Liver (tissue), 9 donors: ENCODE results near the gene TBC1D26. TPM values are rescaled to one million over a fixed set of nuclear protein-coding genes. Genes with fewer than 3 reads are reported as not detected.
"Not testable (repeated sequence)": the region's sequence is repeated elsewhere in the genome, so short reads cannot be mapped to it uniquely, and the experiment has no call there.

Experiments used
- DNase-seq: peaks from one replicate; pipeline ENCODE4 v3.0.0-alpha.2; 2017; ENCODE audit warnings: low spot score
- H3K27ac ChIP-seq, 2 donors: one replicate each; pipeline ENCODE4 v1.7.0; 2013; ENCODE audit warnings: inconsistent platforms in 2 of 2, low read length in 2 of 2, control low read depth in 1 of 2, low read depth in 1 of 2, mild to moderate bottlenecking in 1 of 2
- H3K27me3 ChIP-seq, 4 donors: one replicate each; pipeline versions ENCODE4 v1.6.1 to v1.7.0; 2013; ENCODE audit warnings: low read length in 3 of 4, inconsistent platforms in 1 of 4, mild to moderate bottlenecking in 1 of 4, moderate library complexity in 1 of 4; ENCODE audit not compliant: control insufficient read depth in 4 of 4, insufficient read depth in 4 of 4
- H3K36me3 ChIP-seq, 4 donors: one replicate each; pipeline versions ENCODE4 v1.6.1 to v1.7.0; 2013; ENCODE audit warnings: low read length in 3 of 4, mild to moderate bottlenecking in 3 of 4, low read depth in 1 of 4, moderate library complexity in 1 of 4; ENCODE audit not compliant: control insufficient read depth in 4 of 4, insufficient read depth in 3 of 4
- H3K4me1 ChIP-seq, 4 donors: one replicate each; pipeline versions ENCODE4 v1.6.1 to v1.7.0; 2013; ENCODE audit warnings: low read length in 3 of 4, mild to moderate bottlenecking in 3 of 4, moderate library complexity in 1 of 4; ENCODE audit not compliant: control insufficient read depth in 4 of 4, insufficient read depth in 4 of 4
- H3K4me3 ChIP-seq, 3 donors: one replicate each; pipeline versions ENCODE4 v1.6.1 to v1.7.0; 2013; ENCODE audit warnings: low read length in 3 of 3, control low read depth in 1 of 3, low read depth in 1 of 3, mild to moderate bottlenecking in 1 of 3
- H3K9ac ChIP-seq, 2 donors: one replicate each; pipeline ENCODE4 v1.7.0; 2013; ENCODE audit warnings: low read length in 2 of 2, mild to moderate bottlenecking in 2 of 2, moderate library complexity in 2 of 2, control low read depth in 1 of 2, low read depth in 1 of 2
- H3K9me3 ChIP-seq, 4 donors: one replicate each; pipeline versions ENCODE4 v1.6.1 to v1.7.0; 2013; ENCODE audit warnings: low read length in 3 of 4; ENCODE audit not compliant: control insufficient read depth in 4 of 4
- ATF3 ChIP-seq: IDR thresholded peaks from 2 replicates; pipeline ENCODE4 v1.6.1; 2016; ENCODE audit warnings: antibody characterized with exemption
- EGR1 ChIP-seq, 2 donors: IDR thresholded peaks; 2 replicates each; pipeline ENCODE4 v1.6.1; 2016 to 2018; ENCODE audit warnings: antibody characterized with exemption in 2 of 2, low read depth in 2 of 2
- FOXA1 ChIP-seq: IDR thresholded peaks from 2 replicates; pipeline ENCODE4 v1.6.1; 2016; ENCODE audit warnings: antibody characterized with exemption
- FOXA2 ChIP-seq: IDR thresholded peaks from 2 replicates; pipeline ENCODE4 v1.6.1; 2016; ENCODE audit warnings: antibody characterized with exemption
- GABPA ChIP-seq, 2 donors: IDR thresholded peaks in 1 of 2; conservative IDR thresholded peaks in 1 of 2; 2 replicates each; pipeline ENCODE4 v1.6.1; 2016; ENCODE audit warnings: antibody characterized with exemption in 2 of 2, mild to moderate bottlenecking in 1 of 2, moderate library complexity in 1 of 2
- HNF4A ChIP-seq, 2 donors: conservative IDR thresholded peaks; 2 replicates each; pipeline ENCODE4 v1.6.1; 2016; ENCODE audit warnings: antibody characterized with exemption in 2 of 2, mild to moderate bottlenecking in 2 of 2
- HNF4G ChIP-seq: IDR thresholded peaks from 2 replicates; pipeline ENCODE4 v1.6.1; 2016; ENCODE audit warnings: antibody characterized with exemption
- JUND ChIP-seq, 2 donors: IDR thresholded peaks; 2 replicates each; pipeline ENCODE4 v1.6.1; 2016; ENCODE audit warnings: antibody characterized with exemption in 2 of 2
- MAX ChIP-seq: IDR thresholded peaks from 2 replicates; pipeline ENCODE4 v1.6.1; 2016; ENCODE audit warnings: antibody characterized with exemption
- NR2F2 ChIP-seq: IDR thresholded peaks from 2 replicates; pipeline ENCODE4 v1.6.1; 2016; ENCODE audit warnings: antibody characterized with exemption
- RAD21 ChIP-seq, 2 donors: IDR thresholded peaks; 2 replicates each; pipeline ENCODE4 v1.6.1; 2016; ENCODE audit warnings: antibody characterized with exemption in 2 of 2, mild to moderate bottlenecking in 2 of 2
- RXRA ChIP-seq, 2 donors: IDR thresholded peaks; 2 replicates each; pipeline ENCODE4 v1.6.1; 2017 to 2018; ENCODE audit warnings: antibody characterized with exemption in 2 of 2, mild to moderate bottlenecking in 1 of 2
- SP1 ChIP-seq: IDR thresholded peaks from 2 replicates; pipeline ENCODE4 v1.6.1; 2018; ENCODE audit warnings: antibody characterized with exemption, mild to moderate bottlenecking
- YY1 ChIP-seq: IDR thresholded peaks from 2 replicates; pipeline ENCODE4 v1.6.1; 2016; ENCODE audit warnings: antibody characterized with exemption, mild to moderate bottlenecking
- WGBS: extraction: QIAGEN DNeasy Blood & Tissue Kit; methylation state at CpG from one replicate; pipeline ENCODE4 v1.1.7; 2013; 5-methylcytosine and 5-hydroxymethylcytosine counted together
- polyA plus RNA-seq, 2 donors: library from polyadenylated mRNA; stranded (reverse) in 1 of 2; unstranded in 1 of 2; fragments of 200-250 nt in 1 of 2; fragments of >200 nt in 1 of 2; fragmentation: Nextera tagmentation in 1 of 2; extraction: Ambion mirVana in 1 of 2; gene quantifications; one replicate each; pipeline versions ENCODE4 v1.2.1 to v1.2.3, GENCODE V29; 2013 to 2015
- total RNA-seq, 2 donors: library from RNA; depleted of rRNA; stranded (reverse); fragments of >200 nt; gene quantifications; one replicate each; pipeline ENCODE4 v1.2.3, GENCODE V29; 2014
- TF ChIP-seq, protein P1 (sequence below): IDR thresholded peaks from 2 replicates; pipeline ENCODE4 v1.6.1; 2016; ENCODE audit warnings: antibody characterized with exemption, mild to moderate bottlenecking
- TF ChIP-seq, protein P2 (sequence below): IDR thresholded peaks from 2 replicates; pipeline ENCODE4 v1.6.1; 2016; ENCODE audit warnings: antibody characterized with exemption
- TF ChIP-seq, protein P3 (sequence below): fragments of 150-350 bp; IDR thresholded peaks from 2 replicates; pipeline ENCODE4 v1.5.1; 2017; ENCODE audit warnings: improper control_type of control experiment, low read depth, low read length; ENCODE audit not compliant: missing input control
- donor health status: healthy.
- donor health status: healthy.
- donor health status: healthy.
- donor health status: healthy.
- donor health status: healthy.

TBC1D26 gene
- total and polyA plus RNA-seq, 4 donors = not detected

GRCh38 chr17:15783461-15783860, 51.4 kb downstream of the TBC1D26 start:
- TF ChIP-seq MAX = no peak
- TF ChIP-seq FOXA2 = no peak
- TF ChIP-seq RXRA (IDR thresholded peaks at IDR 0.05) = no peak
- TF ChIP-seq, protein P1, sequence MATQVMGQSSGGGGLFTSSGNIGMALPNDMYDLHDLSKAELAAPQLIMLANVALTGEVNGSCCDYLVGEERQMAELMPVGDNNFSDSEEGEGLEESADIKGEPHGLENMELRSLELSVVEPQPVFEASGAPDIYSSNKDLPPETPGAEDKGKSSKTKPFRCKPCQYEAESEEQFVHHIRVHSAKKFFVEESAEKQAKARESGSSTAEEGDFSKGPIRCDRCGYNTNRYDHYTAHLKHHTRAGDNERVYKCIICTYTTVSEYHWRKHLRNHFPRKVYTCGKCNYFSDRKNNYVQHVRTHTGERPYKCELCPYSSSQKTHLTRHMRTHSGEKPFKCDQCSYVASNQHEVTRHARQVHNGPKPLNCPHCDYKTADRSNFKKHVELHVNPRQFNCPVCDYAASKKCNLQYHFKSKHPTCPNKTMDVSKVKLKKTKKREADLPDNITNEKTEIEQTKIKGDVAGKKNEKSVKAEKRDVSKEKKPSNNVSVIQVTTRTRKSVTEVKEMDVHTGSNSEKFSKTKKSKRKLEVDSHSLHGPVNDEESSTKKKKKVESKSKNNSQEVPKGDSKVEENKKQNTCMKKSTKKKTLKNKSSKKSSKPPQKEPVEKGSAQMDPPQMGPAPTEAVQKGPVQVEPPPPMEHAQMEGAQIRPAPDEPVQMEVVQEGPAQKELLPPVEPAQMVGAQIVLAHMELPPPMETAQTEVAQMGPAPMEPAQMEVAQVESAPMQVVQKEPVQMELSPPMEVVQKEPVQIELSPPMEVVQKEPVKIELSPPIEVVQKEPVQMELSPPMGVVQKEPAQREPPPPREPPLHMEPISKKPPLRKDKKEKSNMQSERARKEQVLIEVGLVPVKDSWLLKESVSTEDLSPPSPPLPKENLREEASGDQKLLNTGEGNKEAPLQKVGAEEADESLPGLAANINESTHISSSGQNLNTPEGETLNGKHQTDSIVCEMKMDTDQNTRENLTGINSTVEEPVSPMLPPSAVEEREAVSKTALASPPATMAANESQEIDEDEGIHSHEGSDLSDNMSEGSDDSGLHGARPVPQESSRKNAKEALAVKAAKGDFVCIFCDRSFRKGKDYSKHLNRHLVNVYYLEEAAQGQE = no peak
- TF ChIP-seq HNF4A (conservative IDR thresholded peaks at IDR 0.05) = no peak
- TF ChIP-seq JUND (IDR thresholded peaks at IDR 0.05) = no peak
- no peak for TF ChIP-seq FOXA1
- no peak for TF ChIP-seq EGR1 (IDR thresholded peaks at IDR 0.05; ENCODE audit: low read depth in 2 of 2)
- TF ChIP-seq ATF3 = no peak
- no peak for TF ChIP-seq GABPA (IDR thresholded peaks at IDR 0.05 in 1 of 2, conservative IDR thresholded peaks at IDR 0.05 in 1 of 2)
- TF ChIP-seq, protein P2, sequence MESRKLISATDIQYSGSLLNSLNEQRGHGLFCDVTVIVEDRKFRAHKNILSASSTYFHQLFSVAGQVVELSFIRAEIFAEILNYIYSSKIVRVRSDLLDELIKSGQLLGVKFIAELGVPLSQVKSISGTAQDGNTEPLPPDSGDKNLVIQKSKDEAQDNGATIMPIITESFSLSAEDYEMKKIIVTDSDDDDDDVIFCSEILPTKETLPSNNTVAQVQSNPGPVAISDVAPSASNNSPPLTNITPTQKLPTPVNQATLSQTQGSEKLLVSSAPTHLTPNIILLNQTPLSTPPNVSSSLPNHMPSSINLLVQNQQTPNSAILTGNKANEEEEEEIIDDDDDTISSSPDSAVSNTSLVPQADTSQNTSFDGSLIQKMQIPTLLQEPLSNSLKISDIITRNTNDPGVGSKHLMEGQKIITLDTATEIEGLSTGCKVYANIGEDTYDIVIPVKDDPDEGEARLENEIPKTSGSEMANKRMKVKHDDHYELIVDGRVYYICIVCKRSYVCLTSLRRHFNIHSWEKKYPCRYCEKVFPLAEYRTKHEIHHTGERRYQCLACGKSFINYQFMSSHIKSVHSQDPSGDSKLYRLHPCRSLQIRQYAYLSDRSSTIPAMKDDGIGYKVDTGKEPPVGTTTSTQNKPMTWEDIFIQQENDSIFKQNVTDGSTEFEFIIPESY = no peak
- TF ChIP-seq YY1 = no peak
- TF ChIP-seq RAD21 (IDR thresholded peaks at IDR 0.05) = no peak
- no peak for TF ChIP-seq HNF4G
- TF ChIP-seq, protein P3, sequence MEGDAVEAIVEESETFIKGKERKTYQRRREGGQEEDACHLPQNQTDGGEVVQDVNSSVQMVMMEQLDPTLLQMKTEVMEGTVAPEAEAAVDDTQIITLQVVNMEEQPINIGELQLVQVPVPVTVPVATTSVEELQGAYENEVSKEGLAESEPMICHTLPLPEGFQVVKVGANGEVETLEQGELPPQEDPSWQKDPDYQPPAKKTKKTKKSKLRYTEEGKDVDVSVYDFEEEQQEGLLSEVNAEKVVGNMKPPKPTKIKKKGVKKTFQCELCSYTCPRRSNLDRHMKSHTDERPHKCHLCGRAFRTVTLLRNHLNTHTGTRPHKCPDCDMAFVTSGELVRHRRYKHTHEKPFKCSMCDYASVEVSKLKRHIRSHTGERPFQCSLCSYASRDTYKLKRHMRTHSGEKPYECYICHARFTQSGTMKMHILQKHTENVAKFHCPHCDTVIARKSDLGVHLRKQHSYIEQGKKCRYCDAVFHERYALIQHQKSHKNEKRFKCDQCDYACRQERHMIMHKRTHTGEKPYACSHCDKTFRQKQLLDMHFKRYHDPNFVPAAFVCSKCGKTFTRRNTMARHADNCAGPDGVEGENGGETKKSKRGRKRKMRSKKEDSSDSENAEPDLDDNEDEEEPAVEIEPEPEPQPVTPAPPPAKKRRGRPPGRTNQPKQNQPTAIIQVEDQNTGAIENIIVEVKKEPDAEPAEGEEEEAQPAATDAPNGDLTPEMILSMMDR = no peak
- TF ChIP-seq NR2F2 = no peak
- no peak for TF ChIP-seq SP1

GRCh38 chr17:15784351-15784750, 52.3 kb downstream of the TBC1D26 start:
- DNase-seq, H3K9me3 ChIP-seq, H3K4me1 ChIP-seq, H3K27ac ChIP-seq, H3K27me3 ChIP-seq, H3K4me3 ChIP-seq, H3K36me3 ChIP-seq, H3K9ac ChIP-seq: not testable (repeated sequence)
- TF ChIP-seq RXRA (IDR thresholded peaks at IDR 0.05) = peak in 1 of 2 donors; percentile 21
- 66% methylated on average over 2 of the region's 2 CpGs for WGBS

More at GRCh38 chr17:15783461-15783860, 51.4 kb downstream of the TBC1D26 start:
- H3K27ac ChIP-seq = no peak overlapping the region
- no peak for DNase-seq
- WGBS = 80% methylated on average over 2 of the region's 2 CpGs
- H3K9ac ChIP-seq = no peak overlapping the region
- H3K4me3 ChIP-seq = no peak overlapping the region
- H3K4me1 ChIP-seq = peaks cover 0 to 2% (median 0%) of the 10 kb centered on the region in 4 donors
- H3K9me3 ChIP-seq = peaks cover 0 to 2% (median 0%) of the 10 kb centered on the region in 4 donors
- H3K36me3 ChIP-seq = no peaks in the 10 kb centered on the region
- no peaks in the 10 kb centered on the region for H3K27me3 ChIP-seq

GRCh38 chr17:15787363-15788075, 55.4 kb downstream of the TBC1D26 start:
- H3K27ac ChIP-seq, H3K36me3 ChIP-seq, DNase-seq, H3K9ac ChIP-seq, H3K4me3 ChIP-seq, H3K27me3 ChIP-seq, H3K9me3 ChIP-seq, H3K4me1 ChIP-seq: not testable (repeated sequence)
- WGBS = 96% methylated on average over 29 of the region's 29 CpGs

GRCh38 chr17:15788365-15788764, 56.3 kb downstream of the TBC1D26 start:
- not testable (repeated sequence) for H3K4me3 ChIP-seq, H3K36me3 ChIP-seq, H3K9me3 ChIP-seq, H3K9ac ChIP-seq, DNase-seq, H3K4me1 ChIP-seq, H3K27me3 ChIP-seq, H3K27ac ChIP-seq
- WGBS = no CpG with 5 or more reads among the region's 2 CpGs
